Gastrocnemius medialis (tissue), 4 donors: ENCODE measurements around the gene RILPL2.

Source experiments
- POLR2A ChIP-seq, 2 donors: fragments of 450-650 bp; IDR thresholded peaks; one replicate each; pipeline ENCODE4 v1.6.1; 2017; ENCODE audit warnings: antibody characterized with exemption in 2 of 2, mild to moderate bottlenecking in 2 of 2, moderate library complexity in 2 of 2
- TF ChIP-seq, protein P1 (sequence below), 5 experiments: fragments of 450-650 bp in 3 of 5; fragments of 200-600 bp in 2 of 5; sonication (generic) in 2 of 5; IDR thresholded peaks in 4 of 5; conservative IDR thresholded peaks in 1 of 5; 1 replicate in 4 of 5; 2 replicates in 1 of 5; pipeline ENCODE4 v1.5.1; 2016 to 2019; ENCODE audit warnings: antibody characterized with exemption in 5 of 5, mild to moderate bottlenecking in 3 of 5, moderate library complexity in 3 of 5

GRCh38 chr12:123436017-123436964 is at the start of gene RILPL2:
- TF ChIP-seq POLR2A (IDR thresholded peaks at IDR 0.05) = peak; percentile 43 to 44
- TF ChIP-seq, protein P1, sequence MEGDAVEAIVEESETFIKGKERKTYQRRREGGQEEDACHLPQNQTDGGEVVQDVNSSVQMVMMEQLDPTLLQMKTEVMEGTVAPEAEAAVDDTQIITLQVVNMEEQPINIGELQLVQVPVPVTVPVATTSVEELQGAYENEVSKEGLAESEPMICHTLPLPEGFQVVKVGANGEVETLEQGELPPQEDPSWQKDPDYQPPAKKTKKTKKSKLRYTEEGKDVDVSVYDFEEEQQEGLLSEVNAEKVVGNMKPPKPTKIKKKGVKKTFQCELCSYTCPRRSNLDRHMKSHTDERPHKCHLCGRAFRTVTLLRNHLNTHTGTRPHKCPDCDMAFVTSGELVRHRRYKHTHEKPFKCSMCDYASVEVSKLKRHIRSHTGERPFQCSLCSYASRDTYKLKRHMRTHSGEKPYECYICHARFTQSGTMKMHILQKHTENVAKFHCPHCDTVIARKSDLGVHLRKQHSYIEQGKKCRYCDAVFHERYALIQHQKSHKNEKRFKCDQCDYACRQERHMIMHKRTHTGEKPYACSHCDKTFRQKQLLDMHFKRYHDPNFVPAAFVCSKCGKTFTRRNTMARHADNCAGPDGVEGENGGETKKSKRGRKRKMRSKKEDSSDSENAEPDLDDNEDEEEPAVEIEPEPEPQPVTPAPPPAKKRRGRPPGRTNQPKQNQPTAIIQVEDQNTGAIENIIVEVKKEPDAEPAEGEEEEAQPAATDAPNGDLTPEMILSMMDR (IDR thresholded peaks at IDR 0.05 in 4 of 5, conservative IDR thresholded peaks at IDR 0.05 in 1 of 5) = peak in 2 of 5 experiments; percentile 6 to 32
